Subcutaneous adipose tissue (tissue), 4 donors: ENCODE results near the gene JMJD1C. TPM values are rescaled to one million over a fixed set of nuclear protein-coding genes. Genes with fewer than 3 reads are reported as not detected.

ENCODE experiments used
- CTCF ChIP-seq: fragments of 450-650 bp; IDR thresholded peaks from one replicate; pipeline ENCODE4 v1.5.1; 2016; ENCODE audit warnings: low read depth, mild to moderate bottlenecking, control low read depth, antibody characterized with exemption, moderate library complexity
- total RNA-seq, 4 donors: library from RNA; depleted of rRNA; stranded (reverse); fragments of >200 nt; gene quantifications; one replicate each; pipeline ENCODE4 v1.1.0, GENCODE V29; 2016

Gene JMJD1C
- total RNA-seq, 4 donors from 2014 or later, result 106 to 178 (median 171) TPM

- no peak for TF ChIP-seq CTCF
Observed at GRCh38 chr10:63434866-63435854, 30.6 kb downstream of the JMJD1C start.

- no peak for TF ChIP-seq CTCF
Observed at GRCh38 chr10:63431962-63432797, 33.6 kb downstream of the JMJD1C start.

GRCh38 chr10:63430999-63431356 is 34.8 kb downstream of the JMJD1C start:
- TF ChIP-seq CTCF, result no peak

GRCh38 chr10:63430091-63430998 is 35.4 kb downstream of the JMJD1C start:
- TF ChIP-seq CTCF, result no peak

GRCh38 chr10:63429281-63429680 is 36.5 kb downstream of the JMJD1C start:
- no peak for TF ChIP-seq CTCF

GRCh38 chr10:63427013-63427412 is 38.8 kb downstream of the JMJD1C start:
- TF ChIP-seq CTCF, result no peak
